ENCODE data around the gene FKBP2.

FKBP2 gene

GRCh38 chr11:64290352-64291261 is 49.7 kb downstream of the FKBP2 start:
- DNase-seq = no peak
- in situ Hi-C loops (cut with HindIII; ENCODE audit: low pct_ligation_motif_present, low pct_unique_long_range_greater_than_20kb, low sequenced_read_pairs) = no loop called here

GRCh38 chr11:64291262-64291751 is 50.4 kb downstream of the FKBP2 start, which contains the start of gene KCNK4:
Gene KCNK4, plus strand, starts transcription at chr11:64291302. Its CDS starts 1,717 bp downstream, at chr11:64293019.
- DNase-seq = no peak
- in situ Hi-C loops (cut with HindIII; ENCODE audit: low pct_ligation_motif_present, low pct_unique_long_range_greater_than_20kb, low sequenced_read_pairs) = no loop called here

- in situ Hi-C loops (cut with HindIII; ENCODE audit: low pct_ligation_motif_present, low pct_unique_long_range_greater_than_20kb, low sequenced_read_pairs) = no loop called here
- no peak for DNase-seq
These were observed 51.0 kb downstream of the FKBP2 start for GRCh38 chr11:64291752-64292459.

- in situ Hi-C loops (cut with HindIII; ENCODE audit: low pct_ligation_motif_present, low pct_unique_long_range_greater_than_20kb, low sequenced_read_pairs) = no loop called here
- no peak for DNase-seq
These were observed 51.8 kb downstream of the FKBP2 start for GRCh38 chr11:64292460-64293254.
